Spleen (tissue), 7 donors: ENCODE measurements around the gene PARD3.

Experiments used
- POLR2A ChIP-seq, 3 donors: fragments of 450-650 bp; IDR thresholded peaks; one replicate each; pipeline ENCODE4 v1.5.1; 2017; ENCODE audit warnings: antibody characterized with exemption in 3 of 3, mild to moderate bottlenecking in 1 of 3
- POLR2AphosphoS5 ChIP-seq, 3 donors: sonication (generic); formaldehyde crosslinking; IDR thresholded peaks; one replicate each; pipeline ENCODE4 v1.5.1; 2017; ENCODE audit warnings: antibody characterized with exemption in 3 of 3
- TF ChIP-seq, protein P1 (sequence below), 11 experiments: fragments of 200-600 bp in 7 of 11; fragments of 450-650 bp in 4 of 11; sonication (generic) in 4 of 11; IDR thresholded peaks in 8 of 11; conservative IDR thresholded peaks in 3 of 11; 1 replicate in 7 of 11; 2 replicates in 4 of 11; pipeline versions ENCODE4 v1.4.0 to v1.8.0; 2016 to 2021; ENCODE audit warnings: antibody characterized with exemption in 11 of 11, inconsistent platforms in 4 of 11, mild to moderate bottlenecking in 1 of 11
- donor health status: DM: no; HTN: no; CAD: no; lungs with moderate emphysema.
- donor health status: DM: no; HTN: no; CAD: no.
- donor health status: DM: no; HTN: no; CAD: no.

DNA sequence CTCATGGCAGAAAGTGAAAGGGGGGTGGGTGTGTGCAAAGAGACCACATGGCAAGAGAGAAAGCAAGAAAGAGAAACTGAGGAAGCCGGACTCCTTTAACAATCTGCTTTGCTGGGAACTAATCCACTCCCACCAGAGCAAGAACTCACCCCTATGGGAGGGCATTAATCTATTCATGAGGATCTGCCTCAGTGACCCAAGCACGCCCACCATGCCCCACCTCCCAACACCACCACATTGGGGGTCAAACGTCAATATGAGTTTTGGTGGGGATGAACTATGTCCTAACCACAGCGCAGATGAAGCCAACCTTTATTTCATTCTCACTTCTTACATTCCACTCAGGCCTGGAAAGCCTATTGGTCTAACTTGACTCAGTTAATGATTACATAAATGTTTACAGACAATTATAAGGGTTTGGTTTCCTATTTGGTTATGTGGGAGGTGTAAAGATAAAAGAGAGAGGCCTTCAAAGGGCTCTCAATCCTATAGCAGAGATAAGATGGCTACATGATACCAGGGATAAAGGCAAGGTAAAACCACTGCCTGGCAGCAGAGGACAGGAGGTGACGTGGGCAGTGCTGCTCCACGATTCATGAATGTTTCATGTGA is 601.8 kb downstream of the PARD3 start:
- TF ChIP-seq, protein P1, sequence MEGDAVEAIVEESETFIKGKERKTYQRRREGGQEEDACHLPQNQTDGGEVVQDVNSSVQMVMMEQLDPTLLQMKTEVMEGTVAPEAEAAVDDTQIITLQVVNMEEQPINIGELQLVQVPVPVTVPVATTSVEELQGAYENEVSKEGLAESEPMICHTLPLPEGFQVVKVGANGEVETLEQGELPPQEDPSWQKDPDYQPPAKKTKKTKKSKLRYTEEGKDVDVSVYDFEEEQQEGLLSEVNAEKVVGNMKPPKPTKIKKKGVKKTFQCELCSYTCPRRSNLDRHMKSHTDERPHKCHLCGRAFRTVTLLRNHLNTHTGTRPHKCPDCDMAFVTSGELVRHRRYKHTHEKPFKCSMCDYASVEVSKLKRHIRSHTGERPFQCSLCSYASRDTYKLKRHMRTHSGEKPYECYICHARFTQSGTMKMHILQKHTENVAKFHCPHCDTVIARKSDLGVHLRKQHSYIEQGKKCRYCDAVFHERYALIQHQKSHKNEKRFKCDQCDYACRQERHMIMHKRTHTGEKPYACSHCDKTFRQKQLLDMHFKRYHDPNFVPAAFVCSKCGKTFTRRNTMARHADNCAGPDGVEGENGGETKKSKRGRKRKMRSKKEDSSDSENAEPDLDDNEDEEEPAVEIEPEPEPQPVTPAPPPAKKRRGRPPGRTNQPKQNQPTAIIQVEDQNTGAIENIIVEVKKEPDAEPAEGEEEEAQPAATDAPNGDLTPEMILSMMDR (IDR thresholded peaks at IDR 0.05 in 8 of 11, conservative IDR thresholded peaks at IDR 0.05 in 3 of 11) = no peak
- TF ChIP-seq POLR2A (IDR thresholded peaks at IDR 0.05) = no peak
- no peak for TF ChIP-seq POLR2AphosphoS5 (IDR thresholded peaks at IDR 0.05)
